Stimulated activated CD4-positive, alpha-beta T cell treated with anti-CD3 and anti-CD28 coated beads, Interleukin-2, amount 100 ng/mL, for 4 hours (primary cell): ENCODE data around the gene PTCSC3.
"Not testable (repeated sequence)": the region's sequence is repeated elsewhere in the genome, so short reads cannot be mapped to it uniquely, and the experiment has no call there.

Experiments used
- DNase-seq: peaks from one replicate; pipeline ENCODE4 v3.0.0-alpha.2; 2020; ENCODE audit warnings: low read depth

PTCSC3 gene

GRCh38 chr14:36173161-36173560 is 3.4 kb downstream of the PTCSC3 start:
- DNase-seq, result no peak

DNA sequence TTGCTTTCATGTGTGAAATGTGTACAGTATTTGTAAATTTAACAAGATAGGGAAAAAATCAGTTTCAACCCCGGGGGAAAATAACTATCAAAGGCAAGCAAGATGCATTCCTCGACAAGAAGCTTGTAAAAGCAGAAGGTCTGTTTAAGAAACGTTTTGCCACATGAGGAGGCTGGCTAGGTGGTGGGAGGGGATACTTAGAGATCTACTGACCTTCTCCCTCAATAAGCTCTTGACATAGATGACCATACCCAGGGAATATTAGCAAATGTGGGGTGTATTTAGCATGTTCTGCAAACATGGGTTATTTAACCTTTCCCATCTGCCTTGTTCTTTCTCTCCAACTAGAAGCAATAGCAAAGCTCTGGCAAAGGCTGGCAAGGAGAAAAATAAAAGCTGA is 4.9 kb downstream of the PTCSC3 start:
- DNase-seq, result no peak

GRCh38 chr14:36167431-36167830 is 9.1 kb downstream of the PTCSC3 start:
- no peak for DNase-seq

DNA sequence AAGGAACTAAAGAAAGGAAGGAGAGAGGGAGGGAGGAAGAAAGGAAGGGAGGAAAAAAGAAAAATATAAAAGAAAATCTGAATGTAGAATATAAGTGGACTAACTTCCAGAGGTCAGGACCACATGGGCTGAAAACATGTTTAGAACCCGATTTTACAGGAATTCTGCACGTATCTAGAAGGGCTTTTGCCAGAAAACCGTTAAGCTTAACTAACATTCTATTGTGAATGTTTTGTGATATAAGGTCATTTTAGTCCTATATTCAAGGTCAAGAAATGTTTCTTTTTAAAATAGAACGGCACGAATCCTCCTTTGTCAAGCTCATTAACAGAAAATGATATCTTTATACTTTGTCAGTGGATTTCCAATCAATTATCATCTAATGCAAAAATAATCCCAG is 13.1 kb downstream of the PTCSC3 start:
- no peak for DNase-seq

DNA sequence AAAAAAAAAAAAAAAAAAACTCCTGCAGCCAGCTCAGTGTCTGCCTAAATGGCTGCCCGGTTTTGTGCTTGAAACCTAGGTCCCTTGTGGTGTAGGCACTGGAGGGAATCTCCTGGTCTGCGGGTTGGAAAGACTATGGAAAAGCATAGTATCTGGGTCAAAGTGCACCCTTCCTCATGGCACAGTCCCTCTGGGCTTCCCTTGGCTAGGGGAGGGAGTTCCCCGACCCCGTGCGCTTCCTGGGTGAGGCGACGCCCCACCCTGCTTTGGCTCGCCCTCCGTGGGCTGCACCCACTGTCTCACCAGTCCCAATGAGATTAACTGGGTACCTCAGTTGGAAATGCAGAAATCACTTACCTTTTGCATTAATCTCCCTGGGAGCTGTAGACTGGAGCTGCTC is 14.3 kb downstream of the PTCSC3 start:
- no peak for DNase-seq

- DNase-seq, result no peak
Measured at GRCh38 chr14:36161776-36162175, 14.7 kb downstream of the PTCSC3 start.

DNA sequence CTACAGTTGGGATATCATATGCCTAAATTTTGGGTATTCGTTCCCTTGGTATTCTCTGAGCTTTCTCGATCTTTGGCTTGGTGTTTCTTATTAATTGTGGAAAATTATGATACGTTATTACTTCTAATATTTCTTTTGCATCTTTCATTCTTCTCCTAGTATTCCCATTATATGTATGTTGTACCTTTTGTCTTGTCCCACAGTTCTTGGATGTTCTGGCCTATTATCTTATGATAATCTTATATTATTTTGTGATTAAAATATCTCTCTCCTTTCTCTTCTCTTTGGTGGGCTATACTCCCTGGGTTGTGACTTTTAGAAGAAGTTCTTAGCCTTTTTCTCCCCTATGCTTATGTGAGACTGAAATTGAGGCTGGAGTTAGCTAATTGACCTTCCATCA is 25.2 kb downstream of the PTCSC3 start:
- no peak for DNase-seq

GRCh38 chr14:36134038-36134437 is 42.5 kb downstream of the PTCSC3 start:
- DNase-seq, result no peak

DNA sequence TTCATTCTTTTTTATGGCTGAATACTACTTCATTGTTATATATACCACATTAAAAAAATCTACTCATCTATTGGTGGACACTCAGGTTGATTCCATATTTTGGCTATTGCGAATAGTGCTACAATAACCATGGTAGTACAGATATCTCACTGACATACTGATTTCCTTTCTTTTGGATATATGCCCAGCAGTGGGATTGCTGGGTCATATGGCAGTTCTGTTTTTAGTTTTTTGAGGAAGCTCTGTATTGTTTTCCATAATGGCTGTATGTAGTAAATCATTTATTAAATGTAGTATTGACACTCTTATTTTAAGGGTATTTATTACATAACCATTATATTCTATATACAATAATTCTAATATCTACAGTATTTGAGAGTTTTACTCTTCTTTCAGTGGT is 43.7 kb downstream of the PTCSC3 start:
- no peak for DNase-seq

DNA sequence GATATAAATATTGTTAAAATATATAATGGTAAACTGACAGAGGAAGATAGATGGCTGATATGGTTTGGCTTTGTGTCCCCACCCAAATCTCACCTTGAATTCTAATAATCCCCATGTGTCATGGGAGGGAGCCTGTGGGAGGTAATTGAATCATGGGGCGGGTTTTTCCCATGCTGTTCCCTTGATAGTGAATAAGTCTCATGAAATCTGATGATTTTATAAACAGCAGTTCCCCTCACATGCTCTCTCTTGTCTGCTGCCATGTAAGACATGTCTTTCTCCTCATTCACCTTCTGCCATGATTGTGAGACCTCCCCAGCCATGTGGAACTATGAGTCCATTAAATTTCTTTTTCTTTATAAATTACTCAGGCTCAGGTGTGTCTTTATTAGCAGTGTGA is 46.3 kb downstream of the PTCSC3 start:
- DNase-seq, result no peak

DNA sequence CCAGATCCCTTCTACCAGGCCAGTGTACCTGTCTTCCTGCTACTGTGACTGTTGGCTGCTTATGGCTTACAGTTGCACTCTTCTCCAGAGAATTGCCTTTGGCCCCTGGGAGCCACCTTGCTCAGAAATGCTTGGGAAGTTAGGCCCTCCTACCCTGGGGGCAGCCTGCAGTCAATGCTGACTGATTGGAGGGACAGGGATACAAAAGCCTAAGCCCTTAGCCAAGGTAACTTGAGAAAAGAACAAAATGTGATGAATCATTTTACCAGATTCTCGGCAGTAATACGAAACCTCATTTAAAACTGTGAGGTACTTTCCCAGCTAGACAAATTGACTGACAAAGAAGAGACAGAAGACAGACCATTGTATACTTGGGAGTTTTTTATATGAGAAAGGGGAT is 47.3 kb downstream of the PTCSC3 start:
- DNase-seq, result no peak

DNA sequence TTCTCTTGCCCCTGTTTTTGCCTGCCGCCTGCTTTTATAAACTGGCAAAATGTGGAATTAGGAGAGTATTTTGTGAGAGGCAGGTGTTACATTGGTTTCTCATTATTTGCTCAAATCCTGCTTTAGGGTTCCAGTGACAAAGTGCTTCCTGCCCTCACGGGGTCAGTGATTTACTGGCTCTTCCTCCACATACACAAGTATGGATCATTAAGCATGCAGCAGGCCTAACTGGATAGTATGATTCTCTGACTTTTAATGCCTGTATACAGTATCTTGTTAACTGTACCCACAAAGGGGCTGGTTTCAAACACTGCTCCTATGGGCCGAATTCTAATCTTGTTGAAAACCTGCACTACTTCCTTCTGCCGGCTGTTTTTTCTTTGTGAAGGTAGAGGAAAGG is 63.2 kb downstream of the PTCSC3 start:
- DNase-seq, result no peak

DNA sequence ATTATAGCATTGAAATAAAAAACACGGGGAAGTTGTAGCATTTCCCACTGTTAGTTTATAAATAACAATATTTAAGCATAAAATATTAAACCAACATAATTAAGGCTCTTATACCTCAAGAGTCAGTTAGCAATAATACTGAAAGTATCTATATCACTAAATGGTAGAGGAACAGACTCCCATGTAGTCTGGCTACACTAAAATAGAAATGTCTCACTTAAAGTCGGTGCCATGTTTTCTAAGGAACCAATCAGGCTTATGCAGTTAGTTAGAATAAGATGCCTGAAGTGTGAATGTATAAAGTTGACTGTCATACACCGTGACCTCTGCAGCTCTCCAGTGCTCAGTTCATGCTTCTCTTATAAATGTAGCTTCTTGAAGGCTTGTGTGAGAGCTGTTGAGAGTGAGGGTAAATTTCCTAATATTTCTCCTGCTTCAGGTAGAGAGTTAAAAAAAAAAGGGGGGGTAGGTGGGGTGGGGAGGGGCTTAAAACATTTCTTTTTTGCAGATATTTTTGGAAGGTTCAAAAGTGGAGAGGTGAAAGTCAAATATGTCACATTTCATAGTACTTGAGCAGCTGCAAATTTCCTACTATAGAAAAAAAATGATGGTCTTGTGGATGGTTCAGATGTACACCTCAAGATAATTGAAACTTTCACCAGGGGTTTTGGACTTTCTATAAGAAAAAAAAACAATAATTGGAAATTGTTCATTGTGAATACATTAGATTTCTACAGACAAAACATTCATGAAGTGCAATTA is 64.5 kb downstream of the PTCSC3 start:
- no peak for DNase-seq

- no peak for DNase-seq
Measured at GRCh38 chr14:36105401-36105800, 71.1 kb downstream of the PTCSC3 start.

GRCh38 chr14:36104258-36104657 is 72.3 kb downstream of the PTCSC3 start:
- not testable (repeated sequence) for DNase-seq

DNA sequence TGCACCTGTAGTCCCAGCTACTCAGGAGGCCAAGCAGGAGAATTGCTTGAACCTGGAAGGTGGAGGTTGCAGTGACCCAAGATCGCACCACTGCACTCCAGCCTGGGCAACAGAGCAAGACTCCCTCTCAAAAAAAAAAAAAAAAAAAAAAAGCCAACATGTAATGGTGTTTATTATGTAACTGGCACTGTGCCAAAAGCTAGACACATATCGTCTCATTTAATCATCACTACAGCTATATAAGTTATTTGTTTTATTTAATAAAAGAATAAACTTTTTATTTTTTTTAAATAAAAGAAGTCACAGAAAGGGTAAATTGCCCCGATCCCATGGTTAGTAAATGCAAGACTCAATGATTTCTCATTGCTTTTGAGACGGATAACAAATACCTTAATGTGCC is 76.9 kb downstream of the PTCSC3 start:
- DNase-seq, result no peak

DNA sequence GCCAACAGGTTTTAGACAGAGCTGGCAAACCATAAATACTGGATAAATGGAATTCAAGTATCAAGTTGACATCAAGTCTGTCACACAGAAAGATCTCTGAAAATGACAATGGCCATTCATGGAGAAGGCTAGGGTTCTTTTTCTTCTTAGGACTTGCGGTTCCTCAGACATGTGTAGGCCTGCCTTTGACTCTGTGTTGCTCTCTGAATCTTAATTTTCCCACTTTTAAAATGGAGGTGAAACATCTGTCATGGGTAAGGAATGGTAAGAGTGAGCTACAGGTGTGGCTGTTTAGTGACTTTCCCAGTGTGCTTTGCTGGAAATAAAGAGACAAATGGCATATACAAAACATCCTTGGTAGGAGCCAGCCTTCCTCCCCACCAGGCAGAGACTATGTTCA is 79.2 kb downstream of the PTCSC3 start:
- DNase-seq, result no peak

DNA sequence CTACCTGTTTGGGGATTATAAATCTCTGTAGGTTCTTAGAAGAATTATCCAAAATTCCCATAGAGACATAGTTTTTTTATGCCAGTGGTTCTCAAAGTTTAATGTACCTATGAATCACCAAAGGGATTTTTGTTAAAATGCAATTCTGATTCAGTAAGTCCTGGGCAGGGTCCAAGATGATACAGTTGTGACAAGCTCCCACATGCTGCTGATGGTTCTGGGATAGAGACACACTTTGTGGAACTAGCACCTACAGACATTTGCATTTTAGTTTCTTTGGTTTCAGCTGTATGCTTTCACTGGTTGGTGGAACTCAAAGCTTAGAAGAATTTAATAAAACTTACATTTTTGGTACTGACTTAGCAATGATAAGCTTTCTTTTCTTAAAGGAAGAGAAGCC is 80.4 kb downstream of the PTCSC3 start:
- no peak for DNase-seq

- no peak for DNase-seq
Measured at GRCh38 chr14:36094963-36095362, 81.6 kb downstream of the PTCSC3 start.

- no peak for DNase-seq
Measured at GRCh38 chr14:36091096-36091495, 85.4 kb downstream of the PTCSC3 start.

DNA sequence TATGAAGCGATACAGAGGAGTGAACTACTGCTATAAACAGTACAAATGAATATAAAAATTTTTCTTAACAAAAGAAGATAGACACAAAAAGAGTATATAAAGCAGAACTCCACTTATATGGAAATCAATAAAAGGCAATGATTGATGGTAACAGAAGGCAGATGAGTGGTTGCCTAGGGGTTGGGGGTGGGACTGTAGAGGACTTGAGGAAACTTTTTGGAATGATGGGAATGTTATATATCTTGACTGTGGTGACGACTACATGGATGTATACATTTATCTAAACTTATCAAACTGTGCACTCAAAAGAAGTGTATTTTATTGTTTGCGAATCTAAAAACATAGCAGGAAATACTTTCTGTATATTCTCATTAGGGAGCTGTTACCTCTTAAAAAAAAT is 89.1 kb downstream of the PTCSC3 start:
- DNase-seq, result no peak

DNA sequence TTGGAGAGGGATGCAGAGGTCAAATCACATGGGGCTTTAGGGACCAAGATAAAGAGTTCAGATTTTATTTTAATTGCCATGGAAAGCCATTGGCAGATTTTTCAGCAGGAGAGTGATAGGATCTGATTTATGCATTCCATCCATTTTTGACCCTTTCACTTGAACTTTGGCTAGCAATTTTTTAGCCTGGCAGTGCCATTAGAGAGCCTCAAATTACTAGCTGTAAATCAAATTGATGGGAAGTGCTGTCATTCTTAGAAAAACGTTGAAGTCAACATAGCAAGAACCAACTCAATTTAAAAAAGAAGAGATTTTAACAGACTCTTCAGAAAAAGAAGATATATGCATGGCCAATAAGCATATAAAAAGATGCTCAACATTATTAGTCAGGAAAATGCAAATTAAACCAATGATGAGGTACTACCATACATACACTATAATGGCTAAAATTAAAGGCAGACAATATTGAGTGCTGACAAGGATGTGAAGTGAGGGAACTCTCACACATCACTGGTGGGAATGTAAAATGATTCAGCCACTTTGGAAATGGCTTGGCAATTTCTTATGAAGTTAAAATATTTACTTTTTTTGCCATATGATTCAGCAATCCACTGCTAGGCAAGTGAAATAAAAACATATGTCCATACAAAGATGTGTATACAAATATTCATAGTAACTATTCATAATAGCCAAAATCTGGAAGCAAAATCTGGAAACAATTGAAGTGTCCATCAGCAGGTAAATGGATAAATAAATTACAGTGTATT is 89.7 kb downstream of the PTCSC3 start:
- no peak for DNase-seq

DNA sequence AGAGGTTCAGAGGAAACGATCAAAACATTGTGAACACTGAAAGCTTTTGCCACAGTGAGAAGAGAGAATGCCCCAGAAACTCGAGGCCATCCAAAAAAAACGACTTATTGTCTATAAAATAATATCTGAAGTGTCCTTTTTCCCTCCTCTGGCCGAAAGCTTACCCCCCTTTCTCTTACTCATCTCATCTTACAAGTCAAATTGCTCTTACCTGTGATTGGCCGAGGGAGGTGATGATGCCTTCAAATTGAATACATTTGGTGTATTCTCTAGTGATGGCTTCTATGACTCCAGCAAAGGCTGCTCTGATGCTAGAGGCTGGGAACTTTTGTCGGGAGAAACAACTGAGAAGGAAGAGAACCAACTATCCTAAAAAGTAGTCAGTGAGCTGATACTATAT is 90.7 kb downstream of the PTCSC3 start:
- DNase-seq, result no peak
